Upper lobe of right lung (tissue), 1 donor: ENCODE measurements around the gene METTL9. TPM values are rescaled to one million over a fixed set of nuclear protein-coding genes. Genes with fewer than 3 reads are reported as not detected.
A peak's percentile ranks its signal among the peaks of the same experiment; 100 is the strongest.

Experiments
- ATAC-seq: fragments of 200-7000 bp; cut with Tn5 transposase; one replicate; pipeline ENCODE4 v1.9.1; 2020; ENCODE audit warnings: mild to moderate bottlenecking, moderate library complexity
- DNase-seq: peaks from one replicate; pipeline ENCODE4 v3.0.0-alpha.2; 2020
- H3K27ac ChIP-seq: fragments of 200-600 bp; one replicate; pipeline ENCODE4 v1.8.0; 2022
- H3K27me3 ChIP-seq: fragments of 200-600 bp; one replicate; pipeline ENCODE4 v1.8.0; 2022; ENCODE audit warnings: mild to moderate bottlenecking
- H3K36me3 ChIP-seq: fragments of 200-600 bp; one replicate; pipeline ENCODE4 v1.8.0; 2022
- H3K4me1 ChIP-seq: fragments of 200-600 bp; one replicate; pipeline ENCODE4 v1.8.0; 2022
- H3K4me3 ChIP-seq: fragments of 200-600 bp; one replicate; pipeline ENCODE4 v1.8.0; 2022; ENCODE audit warnings: mild to moderate bottlenecking
- H3K9me3 ChIP-seq: fragments of 200-600 bp; one replicate; pipeline ENCODE4 v1.8.0; 2022
- CTCF ChIP-seq: fragments of 200-600 bp; IDR thresholded peaks from one replicate; pipeline ENCODE4 v1.8.0; 2022; ENCODE audit warnings: antibody characterized with exemption
- intact Hi-C: fragments of 100-400 bp; cut with DNase I; formaldehyde crosslinking; loops from one replicate; pipeline ENCODE4 v1.11.0; 2022
- total RNA-seq: library from RNA; stranded (reverse); fragmentation: NEBNext Ultra II Directional; extraction: Animal tissue kit (Norgen Biotek cat#: 25700); gene quantifications from one replicate; pipeline ENCODE4 v1.2.1, GENCODE V29; 2021
- donor health status: DM: no; HTN: yes; CAD: no; lungs with severe emphysema.

The METTL9 gene
- total RNA-seq, 1 donor from 2014 or later: 84.0 TPM

GRCh38 chr16:21642861-21643260 lies 43.5 kb downstream of the METTL9 start:
- no peak for TF ChIP-seq CTCF
- Histone ChIP-seq H3K4me1 (peaks cover 22% of the 10 kb centered on the region), H3K27me3 (no peaks in the 10 kb centered on the region), H3K27ac (no peak overlapping the region), H3K9me3 (no peaks in the 10 kb centered on the region), H3K4me3 (no peak overlapping the region), H3K36me3 (peaks cover 8% of the 10 kb centered on the region)
- intact Hi-C loops: no loop called here
- ATAC-seq: no peak
- no peak for DNase-seq

GRCh38 chr16:21643785-21644184 lies 44.4 kb downstream of the METTL9 start:
- Histone ChIP-seq H3K27me3 (no peaks in the 10 kb centered on the region), H3K9me3 (no peaks in the 10 kb centered on the region), H3K27ac (no peak overlapping the region), H3K36me3 (peaks cover 8% of the 10 kb centered on the region), H3K4me1 (peaks cover 29% of the 10 kb centered on the region), H3K4me3 (no peak overlapping the region)
- no peak for ATAC-seq
- intact Hi-C loops: no loop called here
- TF ChIP-seq CTCF: no peak
- no peak for DNase-seq

GRCh38 chr16:21644674-21645073 lies 45.3 kb downstream of the METTL9 start:
- peaks cover 33% of the 10 kb centered on the region for H3K4me1 ChIP-seq
- no peak for DNase-seq
- intact Hi-C loops: no loop called here
- TF ChIP-seq CTCF: no peak
- no peaks in the 10 kb centered on the region for H3K27me3 ChIP-seq
- peaks cover 8% of the 10 kb centered on the region for H3K36me3 ChIP-seq
- H3K4me3 ChIP-seq: no peak overlapping the region
- no peaks in the 10 kb centered on the region for H3K9me3 ChIP-seq
- H3K27ac ChIP-seq: peak overlapping the region; percentile 67
- no peak for ATAC-seq

- DNase-seq (no peak), ATAC-seq (peak; percentile 54)
- peaks cover 37% of the 10 kb centered on the region for H3K4me1 ChIP-seq
- no peaks in the 10 kb centered on the region for H3K9me3 ChIP-seq
- H3K27me3 ChIP-seq: no peaks in the 10 kb centered on the region
- H3K4me3 ChIP-seq: peak overlapping the region; percentile 32
- intact Hi-C loops: no loop called here
- no peak for TF ChIP-seq CTCF
- H3K27ac ChIP-seq: peak overlapping the region; percentile 67
- H3K36me3 ChIP-seq: peaks cover 8% of the 10 kb centered on the region
Measured at GRCh38 chr16:21645261-21645721, 45.9 kb downstream of the METTL9 start.

GRCh38 chr16:21646091-21646490 lies 46.7 kb downstream of the METTL9 start:
- no peaks in the 10 kb centered on the region for H3K27me3 ChIP-seq
- DNase-seq: no peak
- no peak for ATAC-seq
- peaks cover 37% of the 10 kb centered on the region for H3K4me1 ChIP-seq
- H3K4me3 ChIP-seq: peak overlapping the region; percentile 32
- peak overlapping the region; percentile 67 for H3K27ac ChIP-seq
- no peak for TF ChIP-seq CTCF
- intact Hi-C loops: no loop called here
- no peaks in the 10 kb centered on the region for H3K9me3 ChIP-seq
- H3K36me3 ChIP-seq: peaks cover 8% of the 10 kb centered on the region
